ELR (cell line): Measurements from ENCODE around the gene LRRC3B.

Experiments used
- DNase-seq: peaks from one replicate; pipeline ENCODE4 v3.0.0-alpha.2; 2015; ENCODE audit warnings: low read depth

Gene LRRC3B

GRCh38 chr3:26631390-26631738, 8.8 kb downstream of the LRRC3B start:
- no peak for DNase-seq

- no peak for DNase-seq
Observed at GRCh38 chr3:26634601-26635000, 12.0 kb downstream of the LRRC3B start.

- no peak for DNase-seq
Observed at GRCh38 chr3:26636096-26636727, 13.6 kb downstream of the LRRC3B start.

- no peak for DNase-seq
Observed at GRCh38 chr3:26637698-26638097, 15.1 kb downstream of the LRRC3B start.

GRCh38 chr3:26638113-26638512, 15.5 kb downstream of the LRRC3B start:
- DNase-seq = no peak

GRCh38 chr3:26639339-26639738, 16.8 kb downstream of the LRRC3B start:
- no peak for DNase-seq

GRCh38 chr3:26647078-26647477, 24.5 kb downstream of the LRRC3B start:
- no peak for DNase-seq

GRCh38 chr3:26648461-26648860, 25.9 kb downstream of the LRRC3B start:
- no peak for DNase-seq

- DNase-seq = no peak
Observed at GRCh38 chr3:26652164-26652563, 29.6 kb downstream of the LRRC3B start.

GRCh38 chr3:26653811-26654425, 31.3 kb downstream of the LRRC3B start:
- no peak for DNase-seq

GRCh38 chr3:26655231-26655630, 32.7 kb downstream of the LRRC3B start:
- DNase-seq = no peak

GRCh38 chr3:26657348-26657976, 34.9 kb downstream of the LRRC3B start:
- DNase-seq = no peak

GRCh38 chr3:26668171-26668570, 45.6 kb downstream of the LRRC3B start:
- DNase-seq = no peak

- no peak for DNase-seq
Observed at GRCh38 chr3:26668696-26669095, 46.1 kb downstream of the LRRC3B start.

- DNase-seq = no peak
Observed at GRCh38 chr3:26675336-26675735, 52.8 kb downstream of the LRRC3B start.

GRCh38 chr3:26681632-26682031, 59.1 kb downstream of the LRRC3B start:
- no peak for DNase-seq

GRCh38 chr3:26682406-26682805, 59.8 kb downstream of the LRRC3B start:
- no peak for DNase-seq

- no peak for DNase-seq
Observed at GRCh38 chr3:26683902-26684301, 61.3 kb downstream of the LRRC3B start.

GRCh38 chr3:26687466-26687865, 64.9 kb downstream of the LRRC3B start:
- no peak for DNase-seq

- no peak for DNase-seq
Observed at GRCh38 chr3:26699553-26699952, 77.0 kb downstream of the LRRC3B start.

GRCh38 chr3:26703519-26703918, 80.9 kb downstream of the LRRC3B start:
- DNase-seq = no peak

GRCh38 chr3:26704736-26705135, 82.2 kb downstream of the LRRC3B start:
- no peak for DNase-seq

GRCh38 chr3:26708501-26708900, 85.9 kb downstream of the LRRC3B start:
- no peak for DNase-seq
